ENCODE measurements around the gene GAS5.

GRCh38 chr1:173869021-173869359, 1.2 kb upstream of the GAS5 start:
- TF ChIP-seq POLR2AphosphoS5 (IDR thresholded peaks at IDR 0.05) (no peak), POLR2A (IDR thresholded peaks at IDR 0.05; ENCODE audit: low read depth) (no peak)
